K562 (cell line): Measurements from ENCODE around the gene PTPN18. TPM values are rescaled to one million over a fixed set of nuclear protein-coding genes. Genes with fewer than 3 reads are reported as not detected.

Source experiments
- CAMTA2 ChIP-seq: fragments of 250-450 bp; sonication (Bioruptor Pico); conservative IDR thresholded peaks from 2 replicates; pipeline ENCODE4 v1.5.1; 2022
- CBX1 ChIP-seq: sonication (generic); IDR thresholded peaks from 2 replicates; pipeline ENCODE4 v1.6.1; 2016; ENCODE audit warnings: antibody characterized with exemption, low read depth, mild to moderate bottlenecking
- CC2D1A ChIP-seq: fragments of 450-650 bp; IDR thresholded peaks from 2 replicates; pipeline ENCODE4 v1.6.1; 2017; ENCODE audit warnings: mild to moderate bottlenecking
- ELF4 ChIP-seq: fragments of 450-650 bp; formaldehyde crosslinking; IDR thresholded peaks from 2 replicates; pipeline ENCODE4 v1.4.0; 2022; ENCODE audit warnings: missing genetic modification characterization
- ETS2 ChIP-seq: IDR thresholded peaks from 2 replicates; pipeline ENCODE4 v1.6.1; 2016; ENCODE audit warnings: borderline replicate concordance, missing genetic modification characterization, mild to moderate bottlenecking, moderate library complexity, missing compliant biosample characterization; ENCODE audit not compliant: poor library complexity, severe bottlenecking
- FOXP1 ChIP-seq: sonication (generic); formaldehyde crosslinking; IDR thresholded peaks from 2 replicates; pipeline ENCODE4 v1.8.0; 2022; ENCODE audit warnings: mild to moderate bottlenecking, missing genetic modification reagents
- KLF16 ChIP-seq: IDR thresholded peaks from 2 replicates; pipeline ENCODE4 v1.6.1; 2016; ENCODE audit warnings: antibody characterized with exemption
- PCBP1 ChIP-seq: fragments of 200-400 bp; formaldehyde crosslinking; IDR thresholded peaks from 2 replicates; pipeline ENCODE4 v1.6.1; 2018; ENCODE audit warnings: mild to moderate bottlenecking, low read depth, low read length; ENCODE audit not compliant: poor library complexity, severe bottlenecking
- POU5F1 ChIP-seq: fragments of 150-350 bp; IDR thresholded peaks from 2 replicates; pipeline ENCODE4 v1.6.1; 2014; ENCODE audit warnings: borderline replicate concordance, low read length, low read depth, mild to moderate bottlenecking; ENCODE audit not compliant: partially characterized antibody
- RAD21 ChIP-seq, 2 experiments: fragments of 250-450 bp in 1 of 2; fragments of 450-650 bp in 1 of 2; sonication (Bioruptor Pico) in 1 of 2; formaldehyde crosslinking in 1 of 2; IDR thresholded peaks in 1 of 2; conservative IDR thresholded peaks in 1 of 2; 2 replicates each; pipeline versions ENCODE4 v1.4.0 to v1.8.0; 2020 to 2022; ENCODE audit warnings: mild to moderate bottlenecking in 2 of 2, moderate library complexity in 1 of 2
- RBBP5 ChIP-seq: fragments of 200-600 bp; sonication (generic); IDR thresholded peaks from 2 replicates; pipeline ENCODE4 v1.6.1; 2012; ENCODE audit warnings: borderline replicate concordance, mild to moderate bottlenecking, low read length, control low read depth, inconsistent platforms; ENCODE audit not compliant: insufficient read depth, poor library complexity, severe bottlenecking
- TEAD4 ChIP-seq, 2 experiments: sonication (generic) in 1 of 2; formaldehyde crosslinking in 1 of 2; IDR thresholded peaks; 2 replicates each; pipeline versions ENCODE4 v1.6.1 to v1.8.0; 2012 to 2022; ENCODE audit warnings: borderline replicate concordance in 1 of 2, inconsistent platforms in 1 of 2, low read length in 1 of 2, mild to moderate bottlenecking in 1 of 2, missing genetic modification reagents in 1 of 2
- ZNF217 ChIP-seq: sonication (generic); formaldehyde crosslinking; IDR thresholded peaks from 2 replicates; pipeline ENCODE4 v1.8.0; 2022; ENCODE audit warnings: mild to moderate bottlenecking, missing genetic modification reagents
- ZNF23 ChIP-seq: fragments of 250-450 bp; sonication (Bioruptor Pico); IDR thresholded peaks from 2 replicates; pipeline ENCODE4 v1.4.0; 2020; ENCODE audit warnings: mild to moderate bottlenecking
- ZNF239 ChIP-seq: fragments of 250-450 bp; sonication (Bioruptor Pico); IDR thresholded peaks from 2 replicates; pipeline ENCODE4 v1.4.0; 2020; ENCODE audit warnings: mild to moderate bottlenecking
- ZNF354B ChIP-seq: fragments of 250-450 bp; sonication (Bioruptor Pico); IDR thresholded peaks from 2 replicates; pipeline ENCODE4 v1.4.0; 2020
- ZNF644 ChIP-seq: fragments of 200-800 bp; sonication (Bioruptor generic); IDR thresholded peaks from 2 replicates; pipeline ENCODE4 v1.6.1; 2016; ENCODE audit warnings: low read depth, missing genetic modification characterization, missing compliant biosample characterization
- polyA plus RNA-seq, 8 experiments: library from polyadenylated mRNA; depleted of rRNA in 4 of 8; stranded (reverse) in 5 of 8; unstranded in 3 of 8; fragments of >200 nt; fragmentation: Nextera tagmentation in 2 of 8; fragmentation: Illumina TruSeq in 1 of 8; extraction: Ambion mirVana in 2 of 8; extraction: Trizol in 1 of 8; gene quantifications; 2 replicates each; pipeline versions ENCODE4 v1.2.1 to v1.2.3, GENCODE V29; 2011 to 2014; ENCODE audit warnings: inconsistent platforms in 1 of 8, missing spikeins in 1 of 8
- total RNA-seq, 7 experiments: library from RNA; depleted of rRNA in 6 of 7; stranded (reverse); fragments of >200 nt in 6 of 7; fragmentation: Illumina TruSeq in 2 of 7; extraction: Trizol in 2 of 7; gene quantifications; 2 replicates each; pipeline versions ENCODE4 v1.2.1 to v1.2.3, GENCODE V29; 2011 to 2021; ENCODE audit warnings: low replicate concordance in 1 of 7
- TF ChIP-seq, protein P1 (sequence below): sonication (generic); formaldehyde crosslinking; IDR thresholded peaks from 2 replicates; pipeline ENCODE4 v1.8.0; 2022; ENCODE audit warnings: mild to moderate bottlenecking, missing genetic modification reagents
- TF ChIP-seq, protein P2 (sequence below): fragments of 450-650 bp; formaldehyde crosslinking; IDR thresholded peaks from 2 replicates; pipeline ENCODE4 v1.4.0; 2022; ENCODE audit warnings: missing genetic modification characterization

The PTPN18 gene
- total and polyA plus RNA-seq, 9 of the 15 experiments (the other 6 are each of a cell fraction or from before 2014, with no cell fraction given), result 11.6 to 90.7 (median 49.6) TPM

DNA sequence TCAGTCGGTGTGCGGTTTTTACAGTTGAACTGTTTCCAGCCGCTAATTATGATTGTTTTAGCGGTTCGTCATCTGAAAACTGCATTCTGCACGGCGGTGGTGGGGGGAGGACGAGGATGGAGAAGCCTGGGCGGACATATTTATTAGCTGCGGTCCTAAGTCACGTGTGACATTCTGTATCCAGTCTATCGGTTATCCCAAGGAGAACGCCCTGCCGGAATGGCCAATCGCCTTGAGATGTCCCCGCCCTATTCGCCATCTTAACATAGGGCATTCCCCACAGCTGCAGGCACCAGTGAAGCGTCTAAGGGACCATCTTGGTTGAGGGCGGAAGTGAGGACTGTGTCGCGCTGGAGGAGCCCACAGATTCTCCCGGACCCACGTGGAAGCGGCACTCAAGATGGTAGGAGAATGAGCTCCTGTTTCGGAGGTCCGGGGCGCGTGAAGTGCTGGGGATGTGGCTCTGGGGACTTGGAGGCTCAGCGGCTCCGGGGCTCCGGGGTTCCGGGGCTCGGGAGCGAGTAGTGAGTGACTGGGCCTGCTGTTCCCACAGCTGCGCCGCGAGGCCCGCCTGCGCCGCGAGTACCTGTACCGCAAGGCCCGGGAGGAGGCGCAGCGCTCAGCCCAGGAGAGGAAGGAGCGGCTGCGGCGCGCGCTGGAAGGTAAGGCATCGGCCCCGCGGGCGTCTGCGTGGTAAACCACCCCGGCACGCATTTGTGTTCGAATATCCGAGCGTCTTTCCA is 13.2 kb upstream of the PTPN18 start, which contains the start of gene IMP4 (continued):
- TF ChIP-seq ZNF239 (CRISPR knock-in tag), result 0 out of 2 replicates have a peak, but pooled peaks have one; percentile 24
- no peak for TF ChIP-seq PCBP1
- TF ChIP-seq ZNF23 (CRISPR knock-in tag), result no peak
- peak; percentile 88 for TF ChIP-seq ELF4
- TF ChIP-seq, protein P1, sequence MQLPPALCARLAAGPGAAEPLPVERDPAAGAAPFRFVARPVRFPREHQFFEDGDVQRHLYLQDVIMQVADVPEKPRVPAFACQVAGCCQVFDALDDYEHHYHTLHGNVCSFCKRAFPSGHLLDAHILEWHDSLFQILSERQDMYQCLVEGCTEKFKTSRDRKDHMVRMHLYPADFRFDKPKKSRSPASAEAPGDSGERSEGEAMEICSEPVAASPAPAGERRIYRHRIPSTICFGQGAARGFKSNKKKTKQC (CRISPR knock-in tag), result peak; percentile 93; the same call in 1 of the 2 replicates
- TF ChIP-seq, protein P2, sequence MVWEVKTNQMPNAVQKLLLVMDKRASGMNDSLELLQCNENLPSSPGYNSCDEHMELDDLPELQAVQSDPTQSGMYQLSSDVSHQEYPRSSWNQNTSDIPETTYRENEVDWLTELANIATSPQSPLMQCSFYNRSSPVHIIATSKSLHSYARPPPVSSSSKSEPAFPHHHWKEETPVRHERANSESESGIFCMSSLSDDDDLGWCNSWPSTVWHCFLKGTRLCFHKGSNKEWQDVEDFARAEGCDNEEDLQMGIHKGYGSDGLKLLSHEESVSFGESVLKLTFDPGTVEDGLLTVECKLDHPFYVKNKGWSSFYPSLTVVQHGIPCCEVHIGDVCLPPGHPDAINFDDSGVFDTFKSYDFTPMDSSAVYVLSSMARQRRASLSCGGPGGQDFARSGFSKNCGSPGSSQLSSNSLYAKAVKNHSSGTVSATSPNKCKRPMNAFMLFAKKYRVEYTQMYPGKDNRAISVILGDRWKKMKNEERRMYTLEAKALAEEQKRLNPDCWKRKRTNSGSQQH (CRISPR knock-in tag), result peak; percentile 63; the same call in 1 of the 2 replicates
- peak; percentile 94 for TF ChIP-seq ZNF644 (tag)
- TF ChIP-seq FOXP1 (CRISPR knock-in tag), result peak; percentile 96; the same call in 1 of the 2 replicates
- TF ChIP-seq CBX1, result no peak
- TF ChIP-seq CAMTA2 (CRISPR knock-in tag), result no peak
- TF ChIP-seq CC2D1A, result peak; percentile 100
- 0 out of 2 replicates have a peak, but pooled peaks have one; percentile 27 for TF ChIP-seq TEAD4 (IDR thresholded peaks at IDR 0.05; ENCODE audit: low read length)
- no peak for TF ChIP-seq TEAD4 (CRISPR knock-in tag; IDR thresholded peaks at IDR 0.05; ENCODE audit: borderline replicate concordance)
- no peak for TF ChIP-seq ETS2
- TF ChIP-seq KLF16, result no peak
- TF ChIP-seq POU5F1, result peak; percentile 83
- TF ChIP-seq ZNF354B, result no peak
- no peak for TF ChIP-seq ZNF217 (CRISPR knock-in tag)
- peak; percentile 78 for TF ChIP-seq RBBP5
- TF ChIP-seq RAD21 (CRISPR knock-in tag; conservative IDR thresholded peaks at IDR 0.05 in 1 of 2, IDR thresholded peaks at IDR 0.05 in 1 of 2), result peak; percentile 43 to 47; a peak in 3 of 4 replicates
- TF ChIP-seq, all 486 proteins: peak for 175
